Measurements from ENCODE around the gene EYS.

DNA sequence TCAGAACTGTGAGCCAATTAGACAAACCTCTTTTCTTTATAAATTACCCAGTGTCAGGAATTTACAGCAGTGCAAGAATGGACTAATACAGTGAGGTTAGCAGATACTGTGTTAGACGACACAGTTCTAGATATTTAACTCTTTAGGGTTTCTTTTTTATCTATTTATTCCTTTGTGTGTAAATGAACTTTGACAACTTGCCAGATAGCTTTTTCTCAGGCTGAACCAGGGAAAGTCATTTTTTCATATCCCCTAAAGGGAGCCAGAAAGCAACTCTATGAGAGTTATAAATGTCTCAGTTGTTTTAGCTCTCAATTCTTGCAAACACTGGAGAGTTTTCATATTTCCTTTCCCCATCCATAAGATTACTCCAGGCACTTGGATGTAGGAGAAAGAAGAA is 1794.1 kb downstream of the EYS start:
- no peak for TF ChIP-seq POLR2AphosphoS5 (IDR thresholded peaks at IDR 0.05; ENCODE audit: low read depth, low read length)
- TF ChIP-seq, protein P1, sequence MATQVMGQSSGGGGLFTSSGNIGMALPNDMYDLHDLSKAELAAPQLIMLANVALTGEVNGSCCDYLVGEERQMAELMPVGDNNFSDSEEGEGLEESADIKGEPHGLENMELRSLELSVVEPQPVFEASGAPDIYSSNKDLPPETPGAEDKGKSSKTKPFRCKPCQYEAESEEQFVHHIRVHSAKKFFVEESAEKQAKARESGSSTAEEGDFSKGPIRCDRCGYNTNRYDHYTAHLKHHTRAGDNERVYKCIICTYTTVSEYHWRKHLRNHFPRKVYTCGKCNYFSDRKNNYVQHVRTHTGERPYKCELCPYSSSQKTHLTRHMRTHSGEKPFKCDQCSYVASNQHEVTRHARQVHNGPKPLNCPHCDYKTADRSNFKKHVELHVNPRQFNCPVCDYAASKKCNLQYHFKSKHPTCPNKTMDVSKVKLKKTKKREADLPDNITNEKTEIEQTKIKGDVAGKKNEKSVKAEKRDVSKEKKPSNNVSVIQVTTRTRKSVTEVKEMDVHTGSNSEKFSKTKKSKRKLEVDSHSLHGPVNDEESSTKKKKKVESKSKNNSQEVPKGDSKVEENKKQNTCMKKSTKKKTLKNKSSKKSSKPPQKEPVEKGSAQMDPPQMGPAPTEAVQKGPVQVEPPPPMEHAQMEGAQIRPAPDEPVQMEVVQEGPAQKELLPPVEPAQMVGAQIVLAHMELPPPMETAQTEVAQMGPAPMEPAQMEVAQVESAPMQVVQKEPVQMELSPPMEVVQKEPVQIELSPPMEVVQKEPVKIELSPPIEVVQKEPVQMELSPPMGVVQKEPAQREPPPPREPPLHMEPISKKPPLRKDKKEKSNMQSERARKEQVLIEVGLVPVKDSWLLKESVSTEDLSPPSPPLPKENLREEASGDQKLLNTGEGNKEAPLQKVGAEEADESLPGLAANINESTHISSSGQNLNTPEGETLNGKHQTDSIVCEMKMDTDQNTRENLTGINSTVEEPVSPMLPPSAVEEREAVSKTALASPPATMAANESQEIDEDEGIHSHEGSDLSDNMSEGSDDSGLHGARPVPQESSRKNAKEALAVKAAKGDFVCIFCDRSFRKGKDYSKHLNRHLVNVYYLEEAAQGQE (IDR thresholded peaks at IDR 0.05; ENCODE audit: insufficient read depth in 1 of 2, low read depth in 2 of 2, low read length in 2 of 2) = no peak
